ENCODE data around the gene NOX4. TPM values are rescaled to one million over a fixed set of nuclear protein-coding genes. Genes with fewer than 3 reads are reported as not detected.

NOX4 gene
- total RNA-seq, 1 donor from 2014 or later = 9.8 TPM

- Histone ChIP-seq H3K9me3 (no peaks in the 10 kb centered on the region), H3K27ac (no peak overlapping the region), H3K36me3 (no peaks in the 10 kb centered on the region), H3K27me3 (no peaks in the 10 kb centered on the region), H3K4me1 (no peaks in the 10 kb centered on the region), H3K4me3 (no peak overlapping the region)
- TF ChIP-seq POLR2AphosphoS5 (IDR thresholded peaks at IDR 0.05; ENCODE audit: insufficient read depth in 1 of 2, low read depth in 1 of 2) (no peak), CTCF (IDR thresholded peaks at IDR 0.05) (no peak), POLR2A (IDR thresholded peaks at IDR 0.05) (no peak)
- intact Hi-C loops (cut with DNase I) = no loop called here
- no peak for DNase-seq (ENCODE audit: extremely low spot score in 2 of 2)
Observed at GRCh38 chr11:89456681-89457080, 34.5 kb downstream of the NOX4 start.

- intact Hi-C loops (cut with DNase I) = no loop called here
Observed at GRCh38 chr11:89452780-89453179, 38.4 kb downstream of the NOX4 start.

GRCh38 chr11:89447845-89448244 is 43.3 kb downstream of the NOX4 start:
- Histone ChIP-seq H3K4me3 (no peak overlapping the region), H3K27ac (no peak overlapping the region), H3K9me3 (no peaks in the 10 kb centered on the region), H3K36me3 (no peaks in the 10 kb centered on the region), H3K27me3 (no peaks in the 10 kb centered on the region), H3K4me1 (no peaks in the 10 kb centered on the region)
- DNase-seq (ENCODE audit: extremely low spot score in 2 of 2) = no peak
- intact Hi-C loops (cut with DNase I) = no loop called here
- TF ChIP-seq POLR2A (IDR thresholded peaks at IDR 0.05) (no peak), POLR2AphosphoS5 (IDR thresholded peaks at IDR 0.05; ENCODE audit: insufficient read depth in 1 of 2, low read depth in 1 of 2) (no peak), CTCF (IDR thresholded peaks at IDR 0.05) (no peak)

More at GRCh38 chr11:89452780-89453179, 38.4 kb downstream of the NOX4 start:
- no peak for DNase-seq (ENCODE audit: extremely low spot score in 2 of 2)
- Histone ChIP-seq H3K4me1 (no peaks in the 10 kb centered on the region), H3K27me3 (no peaks in the 10 kb centered on the region), H3K36me3 (no peaks in the 10 kb centered on the region), H3K4me3 (no peak overlapping the region), H3K9me3 (no peaks in the 10 kb centered on the region), H3K27ac (no peak overlapping the region)
- TF ChIP-seq POLR2AphosphoS5 (IDR thresholded peaks at IDR 0.05; ENCODE audit: insufficient read depth in 1 of 2, low read depth in 1 of 2) = no peak
- TF ChIP-seq CTCF (IDR thresholded peaks at IDR 0.05) = no peak
- no peak for TF ChIP-seq POLR2A (IDR thresholded peaks at IDR 0.05)

- Histone ChIP-seq H3K36me3 (no peaks in the 10 kb centered on the region), H3K27me3 (no peaks in the 10 kb centered on the region), H3K4me1 (no peaks in the 10 kb centered on the region), H3K9me3 (no peaks in the 10 kb centered on the region), H3K4me3 (no peak overlapping the region), H3K27ac (no peak overlapping the region)
- DNase-seq (ENCODE audit: extremely low spot score in 2 of 2) = no peak
- intact Hi-C loops (cut with DNase I) = no loop called here
- TF ChIP-seq POLR2A (IDR thresholded peaks at IDR 0.05) = no peak
- TF ChIP-seq CTCF (IDR thresholded peaks at IDR 0.05) = no peak
- TF ChIP-seq POLR2AphosphoS5 (IDR thresholded peaks at IDR 0.05; ENCODE audit: insufficient read depth in 1 of 2, low read depth in 1 of 2) = no peak
Observed at GRCh38 chr11:89443361-89444322, 47.5 kb downstream of the NOX4 start.

GRCh38 chr11:89442801-89443200 is 48.4 kb downstream of the NOX4 start:
- no peak for TF ChIP-seq POLR2AphosphoS5 (IDR thresholded peaks at IDR 0.05; ENCODE audit: insufficient read depth in 1 of 2, low read depth in 1 of 2)
- Histone ChIP-seq H3K4me1 (no peaks in the 10 kb centered on the region), H3K27me3 (no peaks in the 10 kb centered on the region), H3K4me3 (no peak overlapping the region), H3K36me3 (no peaks in the 10 kb centered on the region), H3K9me3 (no peaks in the 10 kb centered on the region), H3K27ac (no peak overlapping the region)
- intact Hi-C loops (cut with DNase I) = no loop called here
- no peak for DNase-seq (ENCODE audit: extremely low spot score in 2 of 2)

Measured in vagina (tissue), 2 donors.